WTC11 (cell line): ENCODE measurements around the gene DAPK1.

Experiments used
- AFF4 ChIP-seq: sonication (generic); formaldehyde crosslinking; IDR thresholded peaks from 2 replicates; pipeline ENCODE4 v1.8.1; 2023; ENCODE audit warnings: mild to moderate bottlenecking, missing genetic modification reagents, borderline replicate concordance
- ATF3 ChIP-seq: sonication (generic); formaldehyde crosslinking; conservative IDR thresholded peaks from 2 replicates; pipeline ENCODE4 v1.8.1; 2022; ENCODE audit warnings: mild to moderate bottlenecking, missing genetic modification reagents
- FOXK1 ChIP-seq: sonication (generic); formaldehyde crosslinking; IDR thresholded peaks from 2 replicates; pipeline ENCODE4 v1.8.0; 2022; ENCODE audit warnings: mild to moderate bottlenecking, moderate library complexity, missing genetic modification reagents
- FOXP1 ChIP-seq: sonication (generic); formaldehyde crosslinking; IDR thresholded peaks from 2 replicates; pipeline ENCODE4 v1.8.0; 2022; ENCODE audit warnings: missing genetic modification reagents, mild to moderate bottlenecking, moderate library complexity, borderline replicate concordance
- NFE2L1 ChIP-seq: sonication (generic); formaldehyde crosslinking; IDR thresholded peaks from 2 replicates; pipeline ENCODE4 v1.8.1; 2023; ENCODE audit warnings: missing genetic modification reagents
- TCF7 ChIP-seq: sonication (generic); formaldehyde crosslinking; IDR thresholded peaks from 2 replicates; pipeline ENCODE4 v1.8.0; 2022; ENCODE audit warnings: mild to moderate bottlenecking, low read depth, missing genetic modification reagents, moderate library complexity
- TEAD1 ChIP-seq: sonication (generic); formaldehyde crosslinking; IDR thresholded peaks from 2 replicates; pipeline ENCODE4 v1.8.0; 2022; ENCODE audit warnings: mild to moderate bottlenecking, missing genetic modification reagents
- USF1 ChIP-seq: sonication (generic); formaldehyde crosslinking; IDR thresholded peaks from 2 replicates; pipeline ENCODE4 v1.8.0; 2022; ENCODE audit warnings: mild to moderate bottlenecking, missing genetic modification reagents
- ZNF232 ChIP-seq: sonication (generic); formaldehyde crosslinking; IDR thresholded peaks from 2 replicates; pipeline ENCODE4 v1.8.0; 2022; ENCODE audit warnings: mild to moderate bottlenecking, missing genetic modification reagents
- TF ChIP-seq, protein P1 (sequence below): fragments of 200-600 bp; IDR thresholded peaks from 2 replicates; pipeline ENCODE4 v1.8.0; 2022; ENCODE audit warnings: antibody characterized with exemption

- TF ChIP-seq, protein P1, sequence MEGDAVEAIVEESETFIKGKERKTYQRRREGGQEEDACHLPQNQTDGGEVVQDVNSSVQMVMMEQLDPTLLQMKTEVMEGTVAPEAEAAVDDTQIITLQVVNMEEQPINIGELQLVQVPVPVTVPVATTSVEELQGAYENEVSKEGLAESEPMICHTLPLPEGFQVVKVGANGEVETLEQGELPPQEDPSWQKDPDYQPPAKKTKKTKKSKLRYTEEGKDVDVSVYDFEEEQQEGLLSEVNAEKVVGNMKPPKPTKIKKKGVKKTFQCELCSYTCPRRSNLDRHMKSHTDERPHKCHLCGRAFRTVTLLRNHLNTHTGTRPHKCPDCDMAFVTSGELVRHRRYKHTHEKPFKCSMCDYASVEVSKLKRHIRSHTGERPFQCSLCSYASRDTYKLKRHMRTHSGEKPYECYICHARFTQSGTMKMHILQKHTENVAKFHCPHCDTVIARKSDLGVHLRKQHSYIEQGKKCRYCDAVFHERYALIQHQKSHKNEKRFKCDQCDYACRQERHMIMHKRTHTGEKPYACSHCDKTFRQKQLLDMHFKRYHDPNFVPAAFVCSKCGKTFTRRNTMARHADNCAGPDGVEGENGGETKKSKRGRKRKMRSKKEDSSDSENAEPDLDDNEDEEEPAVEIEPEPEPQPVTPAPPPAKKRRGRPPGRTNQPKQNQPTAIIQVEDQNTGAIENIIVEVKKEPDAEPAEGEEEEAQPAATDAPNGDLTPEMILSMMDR, result no peak
- TF ChIP-seq FOXP1 (no peak), ZNF232 (no peak), TEAD1 (CRISPR knock-in tag) (no peak), FOXK1 (CRISPR knock-in tag) (no peak), TCF7 (CRISPR knock-in tag) (no peak), AFF4 (no peak), NFE2L1 (CRISPR knock-in tag) (no peak), ATF3 (CRISPR knock-in tag) (no peak), USF1 (CRISPR knock-in tag) (no peak)
Observed at GRCh38 chr9:87572719-87573118, 75.1 kb downstream of the DAPK1 start.
